ENCODE data around the gene FAM72B. TPM values are rescaled to one million over a fixed set of nuclear protein-coding genes. Genes with fewer than 3 reads are reported as not detected.
A peak's percentile ranks its signal among the peaks of the same experiment; 100 is the strongest.
"Not testable (repeated sequence)": the region's sequence is repeated elsewhere in the genome, so short reads cannot be mapped to it uniquely, and the experiment has no call there.

Gene FAM72B
- total RNA-seq, 2 experiments from 2014 or later: 52.3 to 54.7 TPM

DNA sequence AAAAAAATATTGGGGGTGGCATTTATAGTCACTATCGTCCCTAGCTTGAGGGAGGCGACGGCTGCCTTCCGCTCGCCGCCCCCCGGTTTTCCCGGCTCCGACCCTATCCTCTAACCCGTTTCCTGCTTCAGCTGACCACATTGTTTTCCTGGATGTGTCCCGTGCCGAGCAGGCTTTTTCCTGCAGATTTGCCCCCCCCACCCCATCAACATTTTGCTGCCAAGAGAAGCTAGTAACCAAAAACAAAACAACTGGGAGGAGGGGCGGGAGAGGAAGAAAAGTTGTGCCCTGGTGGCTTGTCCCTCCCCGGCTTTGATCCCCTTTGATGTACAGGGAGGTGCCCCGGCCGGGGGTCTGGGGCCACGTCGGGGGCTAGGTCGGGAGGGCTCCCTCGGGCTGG is 2.1 kb upstream of the FAM72B start:
- CTCF ChIA-PET: not testable (repeated sequence)

DNA sequence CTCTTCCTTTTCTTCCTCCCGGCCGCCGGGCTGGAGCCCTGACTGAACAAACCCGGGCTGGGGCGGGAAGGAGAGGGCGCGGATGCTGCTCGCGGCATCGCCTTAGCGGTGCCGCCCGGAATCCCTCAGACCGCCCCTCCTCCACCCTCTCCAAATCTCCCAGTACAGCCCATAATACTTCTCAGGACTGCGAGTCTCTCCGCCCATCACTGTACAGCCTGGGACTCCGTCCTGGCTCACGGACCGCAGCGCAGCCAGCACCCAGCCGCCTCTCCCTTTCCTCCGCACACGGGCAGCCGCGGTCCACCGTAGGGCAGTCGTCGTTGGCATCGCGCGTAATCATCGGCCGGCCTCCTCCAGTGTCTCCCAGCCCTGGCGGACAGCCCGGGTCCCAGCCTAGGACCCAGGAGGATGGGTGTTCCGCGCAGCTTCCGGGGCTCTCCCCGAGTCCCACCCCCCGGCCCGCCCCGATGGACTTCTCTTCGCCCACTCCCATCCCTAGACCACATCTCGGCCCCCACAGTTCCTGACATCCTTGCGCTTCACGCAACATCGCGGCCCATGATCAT is 1.1 kb upstream of the FAM72B start:
- H3K27me3 Mint-ChIP-seq (ENCODE audit: low read depth); CTCF ChIA-PET: not testable (repeated sequence)
- H3K27ac Mint-ChIP-seq: peak overlapping the region; percentile 86

More for the DNA sequence above, 2.1 kb upstream of the FAM72B start:
- intact Hi-C loops (cut with micrococcal nuclease); H3K36me3 Mint-ChIP-seq (ENCODE audit: low read depth); H3K27ac Mint-ChIP-seq; H3K27me3 Mint-ChIP-seq (ENCODE audit: low read depth); DNase-seq; H3K9me3 Mint-ChIP-seq; H3K4me1 Mint-ChIP-seq (ENCODE audit: low read depth): not testable (repeated sequence)
- peak overlapping the region; percentile 80 for H3K4me3 Mint-ChIP-seq

DNA sequence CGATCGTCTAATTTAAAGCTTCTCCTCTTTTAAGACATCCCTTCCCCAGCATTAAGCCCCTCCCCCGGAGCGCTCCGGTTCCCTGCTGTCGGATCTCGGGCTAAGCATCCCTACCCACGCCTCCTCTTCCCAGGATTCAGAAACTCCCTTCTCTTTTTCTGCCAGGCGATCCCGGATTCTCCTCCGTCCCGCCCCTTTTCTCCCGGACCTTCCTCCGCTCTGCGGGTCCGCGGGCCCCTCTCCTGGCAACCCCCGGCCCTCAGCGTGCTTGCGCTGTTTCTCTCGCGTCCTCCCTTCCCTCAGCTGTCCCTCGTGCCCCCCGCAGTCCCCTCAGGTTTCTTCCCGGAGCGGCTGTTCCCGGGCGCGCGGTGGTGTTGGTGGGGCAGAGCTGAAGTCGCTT is 273 bp downstream of the FAM72B start:
- H3K4me1 Mint-ChIP-seq (ENCODE audit: low read depth); intact Hi-C loops (cut with micrococcal nuclease): not testable (repeated sequence)

More for the DNA sequence above, 1.1 kb upstream of the FAM72B start:
- H3K9me3 Mint-ChIP-seq; intact Hi-C loops (cut with micrococcal nuclease); H3K36me3 Mint-ChIP-seq (ENCODE audit: low read depth); H3K4me1 Mint-ChIP-seq (ENCODE audit: low read depth); DNase-seq: not testable (repeated sequence)
- H3K4me3 Mint-ChIP-seq: peak overlapping the region; percentile 88

DNA sequence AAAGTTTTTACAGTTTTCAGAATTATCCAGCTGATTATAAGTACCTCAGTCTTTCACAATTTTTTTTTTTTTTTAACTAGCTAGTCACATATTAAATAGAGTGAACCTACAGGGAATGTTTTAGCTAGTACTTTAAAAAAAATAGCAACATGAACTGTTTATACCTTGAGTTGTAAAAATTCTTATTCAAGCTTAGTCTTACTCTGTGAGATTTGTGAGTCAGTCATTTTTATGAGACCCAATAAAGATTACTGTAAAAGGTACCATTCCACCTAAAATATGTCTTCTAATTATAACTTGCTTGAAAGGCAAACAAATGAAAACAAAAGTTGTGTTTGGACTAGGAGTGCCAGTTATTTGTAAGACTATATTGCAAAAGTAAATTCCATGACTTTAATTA is 5.9 kb downstream of the FAM72B start:
- H3K27ac Mint-ChIP-seq; H3K4me3 Mint-ChIP-seq; DNase-seq; H3K36me3 Mint-ChIP-seq (ENCODE audit: low read depth); H3K27me3 Mint-ChIP-seq (ENCODE audit: low read depth); intact Hi-C loops (cut with micrococcal nuclease); H3K4me1 Mint-ChIP-seq (ENCODE audit: low read depth); CTCF ChIA-PET; H3K9me3 Mint-ChIP-seq: not testable (repeated sequence)

More for the DNA sequence above, 273 bp downstream of the FAM72B start:
- H3K36me3 Mint-ChIP-seq (ENCODE audit: low read depth); CTCF ChIA-PET; H3K27me3 Mint-ChIP-seq (ENCODE audit: low read depth); H3K9me3 Mint-ChIP-seq; H3K27ac Mint-ChIP-seq: not testable (repeated sequence)
- peak; percentile 11 for DNase-seq
- peak overlapping the region; percentile 68 for H3K4me3 Mint-ChIP-seq

DNA sequence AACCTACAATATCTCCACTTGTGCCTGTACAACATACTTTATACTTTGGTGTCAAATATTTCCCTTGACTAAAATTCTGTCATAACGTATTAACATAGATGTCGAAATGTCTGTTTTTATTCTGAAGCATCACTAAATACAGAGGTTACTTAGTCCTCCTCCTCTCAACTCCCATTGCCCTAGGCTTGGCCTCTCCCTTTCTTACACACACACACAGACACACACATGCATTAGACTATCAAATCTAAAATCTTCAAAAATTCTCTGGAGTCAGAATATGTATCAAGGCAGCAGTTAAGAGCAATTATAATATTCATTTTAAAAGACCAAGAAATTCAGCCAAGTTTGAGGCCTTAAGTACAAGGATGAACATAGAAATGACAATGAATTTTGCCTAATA is 7.5 kb downstream of the FAM72B start:
- H3K4me1 Mint-ChIP-seq (ENCODE audit: low read depth); intact Hi-C loops (cut with micrococcal nuclease); H3K9me3 Mint-ChIP-seq; H3K4me3 Mint-ChIP-seq; H3K27me3 Mint-ChIP-seq (ENCODE audit: low read depth); H3K27ac Mint-ChIP-seq; H3K36me3 Mint-ChIP-seq (ENCODE audit: low read depth); DNase-seq; CTCF ChIA-PET: not testable (repeated sequence)

DNA sequence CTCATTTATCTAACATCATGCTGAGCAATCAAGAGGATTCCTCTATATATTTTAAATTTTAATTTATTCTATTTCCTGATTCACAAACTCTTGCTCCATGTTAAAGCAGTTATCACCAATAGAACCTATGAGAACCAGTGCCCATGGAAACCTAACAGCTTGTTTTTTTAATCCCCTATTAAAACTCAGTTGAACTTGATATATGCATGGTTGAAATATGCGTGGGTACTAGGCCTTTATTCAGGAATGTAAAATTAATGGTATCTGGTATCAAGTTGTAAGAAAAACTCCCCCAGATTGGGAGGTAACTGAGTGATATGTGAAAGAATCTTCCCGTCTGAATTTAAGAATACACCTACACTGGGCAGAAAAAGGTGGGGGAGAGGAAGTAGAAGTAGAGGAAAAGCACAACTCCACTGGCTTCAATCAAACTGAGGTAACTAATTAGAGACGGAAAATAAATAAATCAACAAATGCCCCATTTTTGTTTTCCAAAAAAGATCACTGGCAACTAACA is 15.9 kb downstream of the FAM72B start:
- H3K4me1 Mint-ChIP-seq (ENCODE audit: low read depth); H3K9me3 Mint-ChIP-seq; DNase-seq; H3K27me3 Mint-ChIP-seq (ENCODE audit: low read depth); intact Hi-C loops (cut with micrococcal nuclease); H3K27ac Mint-ChIP-seq; H3K4me3 Mint-ChIP-seq; CTCF ChIA-PET; H3K36me3 Mint-ChIP-seq (ENCODE audit: low read depth): not testable (repeated sequence)

DNA sequence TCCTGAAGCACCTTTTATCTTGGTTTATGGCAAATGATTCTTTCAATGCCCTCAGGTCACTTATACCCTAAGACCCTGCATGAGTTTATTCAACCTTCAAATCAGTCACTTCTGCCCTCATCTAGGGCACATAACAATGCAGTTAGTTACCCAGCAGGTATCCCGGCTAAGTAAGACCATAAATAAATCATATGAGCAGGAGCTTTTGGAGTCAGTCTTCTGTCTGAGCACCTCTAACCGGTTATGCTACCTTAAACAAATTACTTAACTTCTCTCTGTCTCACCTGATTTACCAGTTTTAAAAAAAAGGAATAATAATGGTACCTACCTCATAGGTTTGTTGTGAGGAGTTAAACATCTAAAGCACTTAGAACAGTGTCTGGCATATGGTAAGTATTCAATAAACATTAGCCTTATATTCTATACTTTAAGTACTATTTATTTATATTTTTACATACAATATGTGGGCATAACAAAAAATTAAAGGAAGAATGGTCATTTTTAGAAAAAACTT is 16.9 kb downstream of the FAM72B start:
- H3K9me3 Mint-ChIP-seq; H3K27me3 Mint-ChIP-seq (ENCODE audit: low read depth); H3K27ac Mint-ChIP-seq; H3K36me3 Mint-ChIP-seq (ENCODE audit: low read depth); intact Hi-C loops (cut with micrococcal nuclease); CTCF ChIA-PET; H3K4me3 Mint-ChIP-seq; H3K4me1 Mint-ChIP-seq (ENCODE audit: low read depth); DNase-seq: not testable (repeated sequence)

DNA sequence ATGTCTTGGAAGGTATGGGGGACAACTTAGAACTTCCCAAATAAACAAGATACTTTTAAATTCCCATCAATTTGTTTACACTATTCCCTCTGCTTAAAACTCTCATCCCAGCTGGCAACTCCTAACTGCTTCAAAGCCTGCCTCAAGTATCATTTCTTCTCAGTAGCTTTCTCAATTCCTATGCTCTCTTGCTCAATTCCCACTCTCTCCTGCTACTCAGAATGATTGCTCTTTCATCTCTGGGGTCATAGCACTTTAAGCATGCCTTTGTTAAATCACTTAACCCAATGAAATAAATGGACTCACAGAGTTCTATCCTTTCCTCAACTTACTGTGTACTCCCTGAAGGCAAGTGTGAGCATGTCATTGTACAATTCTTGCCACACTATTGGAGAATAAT is 18.8 kb downstream of the FAM72B start:
- H3K4me3 Mint-ChIP-seq; H3K27ac Mint-ChIP-seq; H3K4me1 Mint-ChIP-seq (ENCODE audit: low read depth); DNase-seq; H3K9me3 Mint-ChIP-seq; H3K27me3 Mint-ChIP-seq (ENCODE audit: low read depth); H3K36me3 Mint-ChIP-seq (ENCODE audit: low read depth); CTCF ChIA-PET; intact Hi-C loops (cut with micrococcal nuclease): not testable (repeated sequence)

DNA sequence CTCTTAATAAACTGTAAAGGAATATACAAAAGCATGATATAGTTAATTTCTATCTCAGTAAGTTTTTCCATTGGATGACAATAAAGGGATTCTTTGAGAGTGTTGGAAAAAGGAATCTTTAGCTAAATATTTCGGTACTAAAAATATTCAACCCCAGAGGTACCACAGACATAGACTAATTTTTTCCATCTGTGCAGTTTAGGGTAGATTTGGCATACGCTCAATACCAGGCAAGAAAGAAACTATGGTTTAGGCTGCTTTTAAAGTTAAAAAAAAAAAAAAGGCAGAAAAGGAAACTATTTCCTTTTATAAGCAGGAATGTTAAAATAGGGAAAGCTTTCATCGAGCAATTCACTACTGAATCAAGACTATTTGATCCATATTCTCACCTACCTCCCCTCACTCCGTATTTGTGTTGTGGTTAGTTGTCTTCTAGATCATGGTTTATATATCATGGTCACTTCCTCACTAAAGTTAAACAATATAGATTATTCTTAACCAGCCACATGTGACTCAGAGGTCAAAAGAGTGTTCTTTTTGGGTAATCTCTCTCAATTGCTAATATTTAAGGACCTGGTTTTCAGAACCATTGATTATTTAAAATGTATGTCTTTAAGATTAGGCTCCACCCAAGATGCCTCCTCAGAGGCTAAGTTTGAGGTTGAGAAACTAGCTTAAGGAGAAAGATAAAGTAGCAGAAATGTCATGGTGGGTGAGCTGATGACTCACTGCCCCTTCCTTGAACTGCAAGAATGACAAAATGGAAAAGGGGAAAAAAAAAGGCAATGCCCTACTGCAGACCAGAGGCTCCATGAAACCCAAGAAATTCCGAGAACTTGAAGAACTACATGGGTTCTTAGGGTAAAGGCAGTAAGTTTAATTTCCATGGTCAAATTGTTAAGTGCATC is 20.0 kb downstream of the FAM72B start:
- CTCF ChIA-PET; H3K36me3 Mint-ChIP-seq (ENCODE audit: low read depth); intact Hi-C loops (cut with micrococcal nuclease); H3K27me3 Mint-ChIP-seq (ENCODE audit: low read depth); DNase-seq; H3K9me3 Mint-ChIP-seq; H3K4me1 Mint-ChIP-seq (ENCODE audit: low read depth); H3K27ac Mint-ChIP-seq; H3K4me3 Mint-ChIP-seq: not testable (repeated sequence)

DNA sequence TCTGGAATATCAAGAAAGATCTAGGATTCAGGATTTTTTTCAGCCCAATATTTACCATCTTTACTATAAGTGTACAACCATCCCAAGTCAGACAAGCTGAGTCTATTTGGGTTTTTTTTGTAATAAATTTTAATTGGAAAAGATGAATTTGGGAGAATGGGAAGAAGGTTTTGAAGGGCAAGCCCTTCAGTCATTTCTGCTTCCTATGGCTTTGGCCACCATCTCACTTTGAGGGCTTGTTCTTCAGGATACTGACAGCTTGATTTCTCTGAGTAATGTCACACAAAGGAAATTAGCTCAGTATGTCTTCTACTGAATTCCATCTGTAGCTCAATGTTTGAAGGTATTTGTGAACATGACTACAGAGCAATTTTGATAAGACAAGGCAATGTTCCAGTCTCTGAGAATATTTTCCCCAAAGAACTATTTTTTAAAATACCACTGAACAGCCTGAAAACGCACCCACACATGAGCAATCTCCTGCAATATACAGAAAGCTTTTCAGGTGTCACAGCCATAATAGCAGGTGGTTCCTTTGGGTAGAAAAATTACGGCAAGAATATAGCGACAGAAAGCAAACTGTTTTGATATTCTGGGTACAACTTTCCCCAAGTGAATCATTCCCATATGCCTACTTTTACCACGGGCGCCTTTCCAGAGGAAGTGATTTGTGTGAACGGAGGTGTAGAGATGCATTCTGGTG is 22.8 kb downstream of the FAM72B start:
- DNase-seq; H3K9me3 Mint-ChIP-seq; H3K4me3 Mint-ChIP-seq; H3K27ac Mint-ChIP-seq; intact Hi-C loops (cut with micrococcal nuclease); CTCF ChIA-PET; H3K27me3 Mint-ChIP-seq (ENCODE audit: low read depth); H3K36me3 Mint-ChIP-seq (ENCODE audit: low read depth); H3K4me1 Mint-ChIP-seq (ENCODE audit: low read depth): not testable (repeated sequence)

DNA sequence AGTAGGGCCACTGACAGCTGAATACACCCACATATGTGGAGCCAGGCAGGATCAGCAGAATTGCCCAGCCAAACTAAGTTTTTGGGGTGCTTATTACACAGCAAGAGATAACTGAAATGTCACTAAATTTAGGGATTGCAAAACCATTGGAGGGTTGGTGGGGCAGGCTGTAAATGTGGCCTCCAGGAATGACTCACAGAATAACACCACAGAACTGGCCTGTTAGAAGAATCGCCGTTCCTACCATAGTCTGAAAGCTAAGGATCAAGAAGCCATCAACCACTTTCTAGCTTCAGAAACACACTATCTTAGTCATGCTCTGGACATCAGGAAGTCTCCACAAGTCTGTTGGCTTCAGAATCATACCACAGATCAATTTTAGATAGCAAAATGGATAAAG is 24.0 kb downstream of the FAM72B start:
- H3K27me3 Mint-ChIP-seq (ENCODE audit: low read depth); H3K9me3 Mint-ChIP-seq; H3K4me1 Mint-ChIP-seq (ENCODE audit: low read depth); CTCF ChIA-PET; H3K4me3 Mint-ChIP-seq; H3K27ac Mint-ChIP-seq; DNase-seq; intact Hi-C loops (cut with micrococcal nuclease); H3K36me3 Mint-ChIP-seq (ENCODE audit: low read depth): not testable (repeated sequence)

DNA sequence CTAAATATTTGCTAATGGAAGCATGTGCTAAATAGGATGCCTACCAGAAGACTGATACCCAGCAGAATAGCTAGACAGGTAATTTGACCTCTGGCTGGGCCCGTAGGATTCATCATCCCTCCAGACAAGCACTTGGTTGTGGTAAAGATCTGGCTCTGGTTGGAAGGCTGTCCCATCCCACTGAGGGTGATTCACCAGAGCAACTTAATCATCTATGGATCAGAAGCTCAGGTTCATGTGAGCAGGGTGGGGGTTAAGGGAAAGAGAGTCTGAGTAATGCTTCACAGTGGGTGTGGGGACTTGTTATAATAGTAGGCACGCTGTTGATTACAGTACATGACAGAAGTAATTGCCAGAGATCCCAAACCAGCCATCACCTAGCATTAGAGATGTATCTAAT is 26.5 kb downstream of the FAM72B start:
- H3K27ac Mint-ChIP-seq; H3K27me3 Mint-ChIP-seq (ENCODE audit: low read depth); CTCF ChIA-PET; H3K4me3 Mint-ChIP-seq; H3K36me3 Mint-ChIP-seq (ENCODE audit: low read depth); H3K9me3 Mint-ChIP-seq; intact Hi-C loops (cut with micrococcal nuclease); H3K4me1 Mint-ChIP-seq (ENCODE audit: low read depth); DNase-seq: not testable (repeated sequence)

All from activated naive CD4-positive, alpha-beta T cell treated with anti-CD3 and anti-CD28 coated beads for 36 hours (primary cell).